Hippocampal formation (tissue), 2 donors: ENCODE data around the gene WNT11.
"Not testable (repeated sequence)": the region's sequence is repeated elsewhere in the genome, so short reads cannot be mapped to it uniquely, and the experiment has no call there.

Experiments used
- DNase-seq, 2 donors: peaks; one replicate each; lab custom pipeline; 2025; lab: John Stamatoyannopoulos, UW

The WNT11 gene

DNA sequence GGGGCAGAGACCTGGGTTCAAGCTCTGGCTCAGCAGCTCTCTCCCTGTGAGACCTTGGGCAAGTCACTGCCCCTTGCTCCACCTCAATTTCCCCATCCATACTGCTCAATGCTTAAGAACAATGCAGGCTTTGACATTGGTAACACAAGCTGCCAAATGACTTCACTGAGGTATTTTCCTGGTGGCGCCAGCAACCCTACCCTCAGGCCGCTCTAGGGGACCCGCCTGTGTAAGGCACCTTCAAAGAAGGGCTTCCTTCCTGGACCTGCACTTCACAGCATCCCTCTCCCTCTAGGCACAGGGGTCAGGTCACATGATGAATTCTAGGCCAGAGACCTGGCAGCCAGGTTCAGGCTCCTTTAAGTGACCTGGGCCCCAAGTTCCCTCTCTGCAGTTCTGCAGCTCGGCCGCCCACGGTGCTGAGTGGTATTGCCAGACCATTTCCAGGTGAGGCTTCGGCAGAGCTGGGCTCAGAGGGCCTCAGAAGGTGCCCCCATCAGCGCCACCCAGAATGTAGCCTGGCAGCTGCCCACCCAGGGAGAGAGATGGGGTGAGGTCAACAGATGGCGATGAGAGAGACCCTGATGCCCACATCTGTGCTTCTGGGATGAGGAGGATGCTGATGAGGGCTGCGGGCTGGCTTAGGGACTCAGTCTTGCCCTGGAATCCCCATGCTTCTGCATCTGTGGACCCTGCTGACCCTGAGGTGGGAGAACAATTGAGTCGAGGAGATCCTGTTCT lies 4.5 kb downstream of the WNT11 start:
- DNase-seq: no peak

DNA sequence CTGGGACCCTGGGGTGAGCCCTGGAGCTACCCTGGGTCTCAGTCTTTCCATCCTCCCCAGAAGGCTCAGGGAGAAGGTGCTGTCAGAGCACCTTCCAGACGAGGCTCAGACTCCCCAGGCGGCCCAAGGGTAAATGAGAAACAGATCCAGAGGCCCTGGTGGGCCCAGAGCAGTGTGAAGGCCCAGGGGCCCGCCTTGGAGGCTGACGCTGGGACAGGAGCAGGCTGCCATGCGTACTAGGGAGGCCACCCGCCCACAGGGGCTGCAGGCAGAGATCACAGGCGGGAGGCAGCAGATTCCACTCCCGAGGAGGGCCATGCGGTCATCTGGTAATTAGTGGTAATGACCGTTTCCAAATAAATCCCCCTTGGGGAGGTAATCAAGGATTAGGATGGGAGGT lies 5.2 kb downstream of the WNT11 start:
- DNase-seq: no peak

DNA sequence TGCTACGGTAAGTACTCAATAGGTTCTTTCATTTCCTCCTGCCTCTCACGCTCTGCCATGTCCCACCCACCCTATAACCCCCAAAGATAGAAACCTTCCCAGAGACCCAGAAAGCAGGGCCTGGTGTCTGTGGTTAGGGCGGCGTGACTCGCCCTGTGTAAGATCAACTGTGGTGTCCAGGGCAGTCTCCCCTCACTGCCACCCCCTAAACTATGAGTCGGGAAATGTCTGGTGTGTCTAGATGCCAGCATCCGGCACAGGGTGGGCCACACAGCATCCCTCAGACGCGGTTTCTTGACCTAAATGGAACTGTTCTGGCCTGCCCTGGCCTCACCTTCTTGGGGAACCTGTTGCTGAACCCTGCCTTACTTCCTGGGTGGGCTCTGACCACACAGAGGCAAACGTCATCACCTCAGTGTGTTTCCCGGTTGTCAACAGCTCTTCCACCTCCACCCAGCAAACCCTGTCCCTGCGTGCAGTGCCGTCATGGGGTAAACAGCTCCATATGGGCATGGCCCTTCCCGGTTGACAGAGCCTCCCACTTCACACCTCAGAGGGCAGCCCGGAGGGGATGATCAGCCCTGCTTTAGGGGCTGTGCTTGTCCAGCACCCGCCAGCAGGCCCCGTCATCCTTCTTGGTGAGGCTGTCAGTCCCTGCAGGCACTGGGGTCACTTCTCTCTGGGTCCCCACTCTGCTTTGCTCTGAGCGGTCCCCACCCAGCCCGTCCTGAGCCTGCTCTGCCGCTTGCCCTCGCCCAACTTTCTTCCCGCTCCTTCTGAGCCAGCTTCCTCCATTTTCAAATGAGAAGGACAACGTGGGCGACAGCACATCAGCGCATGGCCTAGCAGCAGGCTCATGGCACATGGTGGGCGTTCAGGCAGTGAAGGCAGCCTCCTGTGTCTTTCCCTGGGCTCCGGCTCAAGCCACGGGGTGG lies 6.0 kb downstream of the WNT11 start:
- DNase-seq: no peak

DNA sequence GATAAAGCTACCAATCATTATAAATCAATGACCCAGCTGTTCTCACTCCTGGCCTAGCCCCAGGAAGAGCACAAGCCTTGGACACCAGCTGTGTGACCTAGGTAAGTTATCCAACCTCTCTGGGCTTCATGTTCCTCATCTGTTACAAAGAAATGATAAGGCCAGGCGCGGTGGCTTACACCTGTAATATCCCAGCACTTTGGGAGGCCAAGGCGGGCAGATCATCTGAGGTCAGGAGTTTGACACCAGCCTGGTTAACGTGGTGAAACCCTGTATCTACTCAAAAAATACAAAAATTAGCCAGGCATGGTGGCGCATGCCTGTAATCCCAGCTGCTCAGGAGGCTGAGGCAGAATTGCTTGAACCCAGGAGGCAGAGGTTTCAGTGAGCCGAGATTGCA lies 7.6 kb downstream of the WNT11 start:
- DNase-seq: not testable (repeated sequence)

DNA sequence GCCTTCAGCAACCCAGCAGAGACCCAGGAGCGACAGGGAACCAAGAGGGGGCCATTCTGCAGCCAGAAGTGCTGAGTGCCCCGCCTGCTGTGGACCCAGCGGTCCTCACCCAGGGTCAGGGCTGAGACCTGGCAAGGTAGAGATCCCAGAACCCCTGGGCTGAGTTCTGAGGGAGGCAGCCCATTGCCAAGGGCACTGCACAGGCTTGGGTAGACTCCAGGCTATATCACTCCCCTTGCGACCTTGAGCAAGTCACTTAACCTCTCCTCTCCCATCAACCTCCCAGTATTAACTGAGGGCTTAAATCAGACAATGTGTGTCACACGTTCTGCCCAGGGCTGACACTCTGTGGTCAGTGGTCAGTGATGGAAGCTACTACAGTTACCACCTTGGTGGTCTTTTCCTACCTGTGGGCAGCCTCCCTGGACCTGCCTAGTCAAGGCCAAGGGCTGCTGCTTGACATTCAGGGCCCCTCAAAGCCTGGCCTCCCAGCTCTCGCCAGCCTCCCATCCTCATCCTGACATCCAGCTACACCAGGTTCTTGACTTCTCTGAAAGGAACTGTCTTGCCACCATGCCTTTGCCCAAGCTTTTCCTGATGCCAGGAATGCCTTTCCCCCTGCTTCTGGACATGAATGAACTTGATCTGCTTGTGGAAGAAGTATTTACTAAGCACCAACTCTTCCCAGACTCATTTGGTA lies 8.2 kb downstream of the WNT11 start:
- no peak for DNase-seq

DNA sequence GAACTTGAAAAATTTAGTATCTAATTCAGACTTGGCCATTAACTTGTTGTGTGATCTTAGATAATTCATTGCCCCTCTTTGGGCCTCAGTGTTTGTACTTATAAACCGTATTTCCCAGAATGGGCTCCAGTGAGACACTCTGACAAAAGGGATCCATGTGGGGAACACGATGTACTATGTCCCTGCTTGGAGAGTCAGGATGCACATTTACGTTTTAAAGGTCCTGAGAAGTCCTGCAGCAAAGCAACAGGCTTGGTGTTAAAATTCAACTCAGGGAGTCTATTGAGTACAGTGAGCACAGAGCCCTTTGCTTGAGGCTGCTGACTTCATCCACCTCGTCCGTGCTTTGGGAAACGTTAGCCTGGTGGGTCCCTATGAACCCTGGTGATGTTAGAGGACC lies 9.0 kb downstream of the WNT11 start:
- no peak for DNase-seq

DNA sequence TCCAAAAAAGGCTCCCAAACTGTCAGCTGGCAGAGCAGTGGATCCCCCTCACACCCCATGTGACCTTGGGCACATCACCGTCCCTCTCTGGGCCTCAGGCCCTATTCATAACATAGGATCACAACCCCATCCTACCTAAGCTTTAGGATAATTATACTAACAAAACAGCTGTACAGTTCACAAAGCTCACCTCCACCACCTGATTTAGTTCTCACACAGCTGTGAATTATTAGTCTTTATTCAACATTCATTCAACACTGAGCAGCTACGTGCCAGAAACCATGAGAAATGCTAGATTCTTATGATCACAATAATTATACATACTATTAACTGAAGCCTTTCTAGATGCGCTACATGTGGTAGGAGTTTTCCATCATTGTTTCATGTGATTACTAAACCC lies 9.5 kb downstream of the WNT11 start:
- DNase-seq: no peak

DNA sequence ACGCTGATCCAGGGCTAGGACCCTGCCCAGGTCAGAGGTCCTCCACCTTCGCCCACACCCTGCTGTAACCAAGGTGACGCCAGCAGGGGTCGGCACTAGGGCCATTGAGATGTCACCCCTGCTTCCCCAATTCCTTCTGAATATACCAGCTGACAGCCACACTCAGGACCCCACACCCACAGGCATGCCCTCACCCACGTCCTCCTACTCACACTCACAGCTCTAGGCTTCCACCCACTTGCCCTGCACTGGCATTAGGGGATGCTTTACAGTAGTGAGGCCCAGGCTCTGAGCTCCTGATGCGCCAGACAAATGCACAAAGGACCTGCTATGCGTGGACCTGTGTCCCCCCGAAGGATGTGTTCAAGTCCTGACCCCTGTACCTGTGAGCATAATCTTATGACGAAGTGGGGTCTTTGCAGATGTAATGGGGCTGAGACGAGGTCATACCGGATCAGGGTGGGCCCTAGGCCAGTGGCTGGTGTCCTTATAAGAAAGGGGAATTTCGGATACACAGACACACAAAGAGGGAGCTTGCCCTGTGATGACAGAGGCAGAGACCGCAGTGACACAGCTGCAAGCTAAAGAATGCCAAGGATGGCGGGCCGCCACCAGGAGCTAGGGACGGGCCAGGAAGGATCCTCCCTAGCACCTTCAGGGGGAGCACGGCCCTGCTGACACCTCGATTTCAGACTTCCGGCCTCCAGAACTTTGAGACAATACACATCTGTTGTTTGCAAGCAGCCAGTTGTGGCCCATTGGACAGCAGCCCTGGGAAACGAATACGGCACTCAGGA lies 11.2 kb downstream of the WNT11 start:
- DNase-seq: no peak

DNA sequence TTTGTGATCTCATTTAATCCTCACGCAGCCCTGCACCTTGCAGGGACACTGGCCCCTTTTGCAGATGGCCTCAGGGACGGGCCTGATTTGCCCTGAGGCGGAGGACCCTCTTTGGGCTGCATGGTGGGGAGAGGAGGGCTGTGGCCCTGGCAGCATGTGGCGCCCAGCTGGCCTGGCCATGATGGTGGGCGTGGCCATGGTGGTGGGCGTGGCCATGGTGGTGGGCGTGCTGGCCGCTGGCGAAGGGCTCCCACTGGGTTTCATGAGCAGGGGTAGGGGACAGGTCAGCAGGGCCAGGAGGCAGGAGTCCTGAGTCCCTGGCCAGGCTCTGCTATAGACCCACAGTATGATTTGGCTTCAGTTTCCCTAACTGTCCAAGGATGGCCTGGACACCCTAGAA lies 13.1 kb downstream of the WNT11 start:
- DNase-seq: no peak

DNA sequence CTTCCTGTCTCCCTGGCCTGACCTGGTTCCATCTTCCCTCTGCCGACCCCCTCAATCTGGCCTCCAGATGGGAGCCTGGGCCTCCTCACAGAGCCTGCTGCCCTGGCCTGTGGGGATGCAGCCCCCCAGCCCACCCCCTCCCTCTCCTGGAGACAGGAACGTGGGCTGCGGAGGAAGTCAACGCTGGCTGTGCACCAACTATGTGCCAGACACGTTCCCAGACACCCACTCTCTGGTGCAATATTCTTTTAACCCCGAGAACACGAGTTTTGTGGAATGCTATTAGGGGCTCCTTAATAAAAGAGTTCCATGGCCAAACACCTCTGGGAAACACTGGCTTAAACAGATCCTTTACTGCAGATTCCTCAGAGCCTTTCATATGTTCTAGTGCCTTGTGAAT lies 15.9 kb downstream of the WNT11 start:
- DNase-seq: no peak

DNA sequence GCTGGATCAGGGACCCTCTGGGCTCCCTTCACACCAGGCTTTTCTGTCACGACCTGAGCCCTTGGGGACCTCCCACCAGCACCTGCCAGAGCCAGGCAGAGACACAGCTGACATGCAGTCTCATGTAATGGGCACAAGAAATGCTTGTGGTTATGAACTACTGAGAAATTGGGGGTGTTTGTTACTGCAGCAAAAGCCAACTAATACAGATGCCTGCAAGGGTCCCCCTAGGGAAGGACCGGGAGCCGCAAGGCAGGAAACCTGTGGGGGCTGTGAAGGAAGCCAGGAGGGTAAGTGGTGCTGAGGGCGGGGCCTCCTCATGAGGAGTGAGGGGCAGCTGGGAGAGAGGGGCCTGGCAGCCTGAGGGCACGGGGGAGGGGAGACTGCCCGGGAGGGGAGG lies 16.6 kb downstream of the WNT11 start:
- DNase-seq: no peak

DNA sequence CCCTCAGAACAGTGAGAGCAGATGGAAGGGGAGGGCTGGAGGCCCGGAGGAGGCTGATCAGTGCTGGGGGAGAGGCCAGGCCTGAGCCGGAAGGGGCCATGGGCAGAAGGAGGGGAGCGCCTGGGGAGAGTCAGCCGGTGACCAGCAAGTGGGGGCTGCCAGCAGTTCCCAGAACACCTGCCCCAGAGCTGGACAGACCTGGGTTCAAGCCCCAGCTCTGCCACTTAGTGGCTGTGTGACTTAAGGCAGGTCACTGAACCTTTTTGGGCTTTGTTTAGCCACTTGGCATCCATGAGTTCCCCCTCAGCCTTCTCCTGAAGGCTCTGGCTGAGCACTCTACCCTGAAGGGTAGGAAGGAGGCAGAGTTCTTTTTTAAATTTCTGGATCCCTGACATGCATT lies 17.4 kb downstream of the WNT11 start:
- DNase-seq: no peak

DNA sequence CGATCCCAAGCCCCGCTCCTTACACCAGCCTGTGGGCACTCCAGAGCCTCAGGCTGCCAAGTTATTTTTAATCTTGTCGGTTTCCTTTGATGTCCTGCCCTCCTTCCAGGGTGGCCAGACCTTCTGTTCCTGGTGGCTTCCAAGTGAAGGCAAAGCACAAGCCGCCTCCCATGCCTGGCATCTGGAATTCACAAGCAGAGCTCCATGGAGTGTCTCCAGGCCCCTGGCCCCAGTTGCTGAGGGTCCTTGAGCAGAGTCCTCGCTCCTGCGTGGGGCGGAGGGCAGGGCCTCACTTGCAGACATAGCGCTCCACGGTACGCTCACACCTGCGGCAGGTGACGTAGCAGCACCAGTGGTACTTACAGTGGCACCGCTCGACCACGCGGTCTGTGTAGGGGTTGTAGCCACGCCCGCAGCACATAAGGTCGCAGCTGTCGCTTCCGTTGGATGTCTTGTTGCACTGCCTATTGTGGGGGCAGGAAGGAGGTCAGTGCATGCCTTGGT lies 19.5 kb downstream of the WNT11 start:
- DNase-seq: no peak

DNA sequence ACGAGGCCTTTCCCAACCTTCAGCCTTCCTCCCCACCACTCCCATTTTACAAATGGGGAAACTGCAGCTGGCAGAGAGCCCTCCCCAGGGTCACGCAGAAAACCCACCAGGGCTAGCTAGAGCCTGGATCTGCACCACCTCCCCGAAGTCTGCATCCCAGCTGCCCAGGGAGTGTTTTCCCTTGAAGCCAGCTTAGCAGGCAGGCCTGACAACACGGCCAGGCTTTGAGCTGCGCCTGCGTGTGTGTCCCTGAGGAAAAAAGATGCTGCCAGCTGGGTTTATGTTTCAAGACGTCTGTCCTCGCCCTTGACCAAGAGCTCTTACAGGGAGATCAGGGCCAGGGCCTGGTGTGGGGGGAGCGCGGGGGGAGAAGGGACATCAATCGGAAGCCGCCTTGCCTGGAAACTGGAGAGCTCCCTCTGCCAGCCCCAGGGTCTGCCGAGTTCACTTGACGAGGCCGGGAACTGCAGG lies 20.3 kb downstream of the WNT11 start:
- no peak for DNase-seq

DNA sequence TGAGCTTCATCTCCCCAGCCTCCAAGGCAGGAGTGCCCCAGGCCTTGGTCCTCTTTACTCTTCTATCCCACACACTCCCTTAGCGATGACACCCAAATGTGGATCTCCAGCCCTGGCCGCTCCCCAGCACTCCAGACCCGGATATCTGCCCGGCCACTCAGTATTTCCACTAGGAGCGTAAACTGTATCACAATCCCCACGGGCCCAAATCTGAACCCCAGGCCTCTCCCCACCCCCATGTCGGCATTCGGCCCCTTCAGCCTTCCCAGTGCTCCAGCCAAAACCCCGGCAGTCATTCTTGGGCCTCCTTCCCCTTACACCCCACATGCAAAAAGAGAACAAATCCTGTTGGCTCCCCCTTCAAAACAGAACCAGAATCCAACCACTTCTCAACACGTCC lies 20.8 kb downstream of the WNT11 start:
- no peak for DNase-seq

DNA sequence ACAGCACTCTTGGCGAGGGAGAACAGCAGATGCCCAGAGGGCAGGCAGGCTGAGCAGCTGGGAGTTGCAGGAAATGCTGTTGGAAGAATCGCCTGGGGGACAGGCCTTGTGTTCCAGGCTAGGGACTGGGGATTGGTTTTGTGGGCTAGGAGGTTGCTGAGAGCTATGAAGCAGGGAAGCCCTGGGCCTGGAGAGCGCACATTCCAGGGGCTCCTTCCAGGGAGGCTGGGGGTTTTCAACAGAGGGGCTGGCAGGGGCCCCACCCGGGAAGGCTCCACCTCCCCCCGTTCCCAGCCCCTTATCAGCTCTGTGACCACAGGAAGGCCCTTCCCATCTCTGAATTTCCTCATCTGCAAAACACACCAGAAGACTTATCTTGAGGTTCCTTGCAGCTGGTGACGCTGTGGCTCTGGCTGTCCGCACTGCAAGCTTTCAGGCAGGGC lies 21.7 kb downstream of the WNT11 start:
- no peak for DNase-seq

DNA sequence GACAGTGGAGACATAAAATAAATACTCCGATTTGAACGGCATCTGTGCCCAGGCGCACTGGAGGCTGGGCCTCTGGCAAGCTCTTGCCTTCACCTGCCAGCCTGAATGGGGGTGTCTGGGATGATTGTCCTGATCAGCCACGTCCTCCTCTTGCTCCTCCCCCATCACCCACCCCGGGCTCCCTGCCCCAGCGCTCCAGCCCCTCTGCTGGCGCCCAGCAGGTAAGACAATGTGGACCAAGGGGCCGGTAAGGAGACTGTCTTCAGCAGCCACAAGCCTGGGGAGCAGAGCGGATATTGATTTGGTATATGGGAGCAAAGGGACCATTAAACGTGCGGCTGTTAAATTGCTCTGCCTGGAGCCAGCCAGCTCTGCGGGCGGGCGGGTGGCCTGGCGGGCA lies 24.9 kb downstream of the WNT11 start:
- DNase-seq: no peak

DNA sequence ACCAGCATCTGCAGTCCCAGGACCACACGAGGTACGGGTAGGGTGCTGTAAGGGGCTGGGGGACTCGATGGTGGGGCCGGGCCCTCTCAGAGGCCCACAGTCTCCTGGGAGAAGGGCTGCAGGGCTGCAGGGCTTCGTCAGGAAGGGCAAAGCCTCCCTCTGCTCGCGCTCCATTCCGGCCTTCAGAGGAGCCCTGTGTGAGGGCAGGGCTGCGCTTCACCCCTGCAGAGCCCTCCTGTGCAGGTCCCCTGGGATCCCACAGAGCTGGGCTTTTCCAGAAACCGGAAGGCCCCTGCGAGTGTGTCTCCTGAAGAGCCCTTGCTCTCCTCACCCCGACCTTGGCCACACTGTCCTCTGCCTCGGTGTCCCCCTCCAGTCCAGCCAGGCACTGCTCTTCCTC lies 27.2 kb downstream of the WNT11 start:
- DNase-seq: no peak

DNA sequence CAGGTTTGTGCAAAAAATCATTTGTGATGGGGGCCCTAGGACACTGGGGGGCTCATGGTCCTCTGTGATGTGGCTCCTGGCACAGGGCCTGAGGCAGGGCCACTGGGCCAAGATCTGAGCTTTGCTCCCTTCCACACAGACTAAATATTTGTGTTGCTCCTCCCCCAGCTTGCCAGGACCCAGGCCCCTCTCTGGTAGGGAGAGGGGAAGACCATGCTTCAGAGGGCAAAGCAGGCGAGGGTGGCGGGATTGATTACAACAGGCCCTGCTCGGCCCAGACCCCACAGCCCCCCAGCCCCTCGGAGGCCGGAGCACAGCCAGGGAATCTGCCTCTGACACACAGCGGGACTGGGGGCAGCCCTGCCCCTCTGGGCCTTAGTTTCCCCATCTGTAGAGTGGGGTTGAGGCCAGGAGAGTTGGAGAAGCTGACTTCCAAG lies 29.0 kb downstream of the WNT11 start:
- DNase-seq: no peak

DNA sequence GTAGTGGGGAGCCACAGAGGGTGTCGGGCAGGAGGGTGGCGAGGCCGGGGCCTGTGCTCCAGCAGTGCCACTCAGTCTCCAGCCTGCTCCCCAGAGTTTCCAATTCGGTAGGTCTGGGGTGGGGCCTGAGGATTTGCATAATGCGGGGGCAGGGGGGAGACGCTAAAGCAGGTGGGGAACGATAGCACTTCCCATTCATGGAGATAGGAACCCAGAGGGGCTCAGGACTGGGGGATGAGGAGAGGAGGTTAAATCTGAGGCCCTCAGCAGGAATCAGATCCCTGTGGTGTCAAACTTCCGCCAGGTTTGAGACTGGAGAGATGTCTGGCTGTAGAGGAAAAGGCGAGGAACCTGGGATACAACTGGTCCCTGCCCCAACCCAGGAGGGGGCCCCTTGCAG lies 29.8 kb downstream of the WNT11 start:
- DNase-seq: no peak

DNA sequence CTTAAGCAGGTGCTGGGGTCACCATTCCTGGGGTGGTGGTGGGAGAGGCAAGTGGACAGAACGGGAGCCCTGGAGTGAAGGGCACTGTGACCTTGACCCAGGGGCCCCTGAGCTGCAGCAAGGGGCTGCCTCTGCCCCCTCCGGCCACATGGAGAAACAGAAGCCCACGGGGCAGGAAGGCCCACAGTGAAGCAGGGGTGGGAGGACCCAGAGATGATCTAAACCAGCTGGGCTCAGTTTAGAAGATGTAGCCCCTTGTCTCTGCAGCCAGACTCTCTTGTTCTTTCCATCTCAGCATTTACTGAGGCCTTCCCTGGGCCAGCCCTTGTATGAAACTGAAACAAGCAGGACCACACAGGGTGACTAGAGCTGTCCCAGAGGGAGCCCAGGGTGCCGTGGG lies 30.5 kb downstream of the WNT11 start:
- no peak for DNase-seq
